HCEC 1CT (cell line): ENCODE measurements around the gene CYP21A2.

ENCODE experiments used
- DNase-seq: peaks from one replicate; pipeline ENCODE4 v3.0.0-alpha.2; 2017

CYP21A2 gene

DNA sequence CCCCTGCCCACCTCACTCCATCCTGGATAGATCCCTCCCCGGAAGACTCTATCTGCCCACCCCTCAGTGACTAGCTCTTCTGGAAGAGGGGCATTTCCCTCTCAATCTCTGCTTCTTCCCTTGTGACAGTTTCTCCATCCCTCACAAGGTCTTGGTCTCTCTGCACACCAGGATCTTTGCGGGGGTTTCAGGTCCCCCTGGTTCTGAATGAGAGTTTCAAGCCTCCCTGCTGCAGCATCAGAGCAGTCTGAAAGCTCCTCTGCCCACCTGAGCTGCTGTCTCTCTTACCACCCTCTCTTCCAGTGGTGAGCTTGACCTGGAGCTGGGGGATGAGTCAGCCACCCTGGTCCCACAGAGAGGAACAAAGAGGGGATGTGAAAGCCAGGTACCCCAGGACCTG lies 46.6 kb downstream of the CYP21A2 start:
- no peak for DNase-seq

- no peak for DNase-seq
These were observed 47.7 kb downstream of the CYP21A2 start for GRCh38 chr6:32085759-32086459.

DNA sequence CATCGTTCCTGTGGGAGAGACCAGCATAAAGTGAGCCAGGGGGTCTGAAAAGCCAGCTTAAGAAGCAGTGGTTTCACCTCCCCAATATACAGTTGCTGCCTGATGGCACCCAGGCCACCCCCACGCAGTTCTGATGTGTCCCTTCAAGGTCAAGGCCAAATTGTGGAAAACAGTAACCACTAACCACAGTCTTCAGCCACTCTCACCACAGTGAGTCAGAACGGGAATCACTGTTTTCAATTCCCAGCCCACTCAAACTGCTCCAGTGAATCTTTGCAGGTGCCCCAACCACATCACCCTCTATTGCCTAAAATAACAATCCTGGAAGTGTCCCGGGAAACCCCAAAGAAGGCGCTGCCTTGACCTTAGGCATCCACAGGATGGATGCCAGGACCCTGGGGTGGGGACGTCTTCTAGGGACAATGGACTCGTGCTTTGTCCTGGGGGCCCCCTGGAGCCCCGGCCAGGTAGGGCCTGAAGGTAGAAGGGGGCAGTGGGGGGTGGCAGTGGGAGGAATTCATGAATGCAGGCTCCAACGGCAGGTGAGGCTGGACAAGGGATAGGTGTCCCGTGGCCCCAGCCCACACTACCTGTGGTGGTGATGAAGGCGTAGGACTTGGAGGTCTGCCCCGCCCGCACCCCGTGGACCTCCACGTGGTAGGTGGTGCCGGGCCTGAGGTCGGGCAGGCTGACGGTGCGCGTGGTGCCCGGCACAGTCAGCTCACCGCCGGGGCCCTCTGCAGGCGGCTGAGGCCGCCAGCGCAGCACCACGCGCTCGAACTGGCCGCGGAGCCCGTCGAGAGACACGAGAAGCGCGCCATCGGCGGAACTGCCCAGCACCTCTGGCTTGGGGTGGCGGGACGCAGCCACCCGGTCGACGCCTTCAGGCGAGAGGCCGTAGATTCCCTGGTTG lies 48.7 kb downstream of the CYP21A2 start:
- peak; percentile 82 for DNase-seq

DNA sequence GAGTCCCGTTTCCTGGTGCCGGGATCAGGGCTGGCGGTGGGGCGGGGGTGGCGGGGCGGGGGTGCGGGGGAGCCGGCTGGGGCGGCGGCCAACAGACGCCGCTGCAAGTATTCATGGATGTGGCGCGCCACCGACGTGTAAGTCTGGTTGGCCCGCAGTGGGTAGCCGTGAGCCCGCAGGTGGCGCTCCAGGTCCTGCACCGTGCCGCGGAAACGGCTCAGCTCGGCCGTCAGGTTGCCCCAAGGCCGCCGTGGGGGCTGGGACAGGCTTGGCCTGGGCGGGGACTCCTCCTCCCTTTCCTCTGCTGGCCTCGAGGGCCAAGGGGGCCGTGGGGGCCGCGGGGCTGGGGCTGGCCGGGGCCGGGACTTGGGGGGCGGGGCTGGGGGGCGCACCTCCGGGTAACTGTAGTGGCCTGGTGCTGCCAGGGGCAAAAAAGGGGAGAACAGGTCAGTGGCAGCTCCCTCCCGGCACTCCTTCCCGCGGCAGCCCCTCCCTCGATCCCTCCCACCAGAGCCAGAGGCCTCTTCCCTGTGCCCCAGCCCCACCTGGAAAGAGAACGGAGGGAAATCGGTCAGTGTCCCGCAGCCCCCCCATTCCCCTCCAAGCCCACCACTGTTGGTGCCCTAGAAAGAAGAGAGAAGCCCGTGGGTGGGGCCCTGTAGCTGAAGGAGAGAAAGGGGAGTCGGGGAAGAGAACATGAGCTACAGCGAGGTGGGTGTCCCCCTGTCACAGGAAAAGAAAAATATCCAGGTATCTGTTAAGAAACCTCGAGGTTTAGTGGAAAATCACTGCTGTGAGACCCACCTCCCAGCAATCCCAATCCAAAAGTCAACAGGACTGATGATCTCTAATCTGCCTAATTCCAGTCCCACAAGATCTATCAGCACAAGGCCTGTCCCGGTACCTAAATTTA lies 49.6 kb downstream of the CYP21A2 start:
- peak; percentile 78 for DNase-seq

GRCh38 chr6:32088487-32089049 lies 50.4 kb downstream of the CYP21A2 start:
- no peak for DNase-seq

DNA sequence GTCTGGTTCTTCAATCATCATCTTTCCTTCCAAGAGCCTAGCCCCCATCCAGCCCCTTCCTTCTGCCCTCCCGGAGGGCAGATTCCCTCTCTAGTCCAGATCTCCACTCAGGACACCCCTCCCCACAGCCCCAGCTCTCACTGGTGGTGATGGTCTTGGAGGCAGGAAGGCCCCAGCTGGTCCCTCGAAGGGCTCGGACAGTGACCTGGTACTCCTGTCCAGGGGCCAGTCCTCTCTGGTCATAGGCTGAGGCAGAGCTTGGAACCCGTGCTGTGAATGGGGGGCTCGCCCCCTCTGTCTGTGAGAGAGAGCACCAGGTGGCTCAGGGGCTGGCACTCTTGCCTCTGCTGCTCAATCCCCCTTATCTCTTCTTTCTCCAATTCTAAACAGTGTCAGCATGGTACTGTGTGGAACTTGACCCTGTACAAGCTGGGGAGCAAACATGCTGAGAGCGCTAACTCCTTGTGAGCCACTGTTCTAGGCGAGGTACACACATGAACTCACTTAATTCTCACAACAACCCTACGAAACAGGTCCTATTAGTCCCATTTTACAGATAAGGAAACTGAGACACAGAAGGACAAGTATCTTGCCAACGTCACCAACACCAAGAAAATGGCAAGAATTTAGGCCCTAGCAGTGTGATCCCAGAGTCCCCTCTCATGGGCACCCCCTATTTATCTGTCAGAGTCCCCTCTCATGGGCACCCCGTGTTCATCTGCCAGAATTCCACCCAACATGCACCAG lies 51.0 kb downstream of the CYP21A2 start:
- DNase-seq = no peak
